Stimulated activated CD4-positive, alpha-beta T cell treated with anti-CD3 and anti-CD28 coated beads, Interleukin-2, amount 100 ng/mL, for 4 hours (primary cell): ENCODE measurements around the gene MCTP1.

Source experiments
- DNase-seq: peaks from one replicate; pipeline ENCODE4 v3.0.0-alpha.2; 2020; ENCODE audit warnings: low read depth

Gene MCTP1

DNA sequence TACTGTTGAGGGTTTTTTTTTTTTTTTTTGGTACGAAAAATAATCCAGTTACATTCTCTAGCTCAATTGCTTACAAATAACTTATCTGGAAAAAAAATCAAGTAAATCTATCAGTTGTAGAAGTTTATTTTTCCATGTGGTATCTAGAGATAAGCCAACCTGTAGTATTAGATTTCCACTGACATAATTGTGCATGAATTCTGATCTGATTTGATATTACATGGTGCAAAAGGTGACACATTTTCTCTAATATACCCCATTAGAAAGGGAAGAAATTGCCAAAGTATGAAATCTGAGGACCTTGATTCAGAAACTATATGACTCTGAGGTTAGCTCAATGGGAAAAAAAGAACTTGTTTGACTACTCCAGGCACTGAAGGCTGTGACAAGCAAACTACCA is 524.9 kb downstream of the MCTP1 start:
- no peak for DNase-seq

DNA sequence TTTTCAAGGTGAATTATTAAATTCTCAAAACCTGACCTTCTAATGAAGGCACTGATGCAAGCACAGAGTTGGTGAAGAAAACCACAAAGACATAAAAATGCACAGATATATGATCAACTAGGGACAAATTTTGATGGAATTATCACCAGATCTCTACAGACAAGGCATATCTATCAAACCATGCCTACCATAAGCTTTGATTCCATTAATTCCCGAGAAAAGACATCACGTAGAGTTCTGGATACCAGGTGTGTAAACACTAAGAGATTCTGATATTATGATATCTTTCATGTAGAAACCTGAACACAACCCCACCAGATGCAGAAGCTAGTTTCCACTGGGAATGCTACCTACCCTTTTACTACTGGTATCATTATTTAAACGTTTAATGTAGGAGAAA is 525.9 kb downstream of the MCTP1 start:
- no peak for DNase-seq

DNA sequence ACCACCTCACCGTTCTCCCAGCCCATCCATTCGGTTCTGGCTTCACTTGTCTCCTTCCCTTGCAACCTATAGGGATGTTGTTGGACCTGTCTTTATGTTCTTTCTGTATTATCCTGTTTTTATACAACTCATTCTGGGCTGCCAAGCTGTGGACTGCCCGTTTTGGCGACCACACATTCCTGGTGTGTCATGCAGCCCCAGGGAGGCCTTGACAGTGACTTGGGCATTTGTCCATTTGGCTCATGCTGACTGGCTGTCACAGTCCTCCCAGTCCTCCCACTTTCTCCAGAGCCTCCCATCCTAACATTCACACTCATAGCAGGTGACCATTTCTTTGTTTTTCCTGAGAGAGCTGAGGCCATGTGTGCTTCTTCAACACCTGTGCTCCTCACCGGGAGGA is 530.1 kb downstream of the MCTP1 start:
- no peak for DNase-seq

DNA sequence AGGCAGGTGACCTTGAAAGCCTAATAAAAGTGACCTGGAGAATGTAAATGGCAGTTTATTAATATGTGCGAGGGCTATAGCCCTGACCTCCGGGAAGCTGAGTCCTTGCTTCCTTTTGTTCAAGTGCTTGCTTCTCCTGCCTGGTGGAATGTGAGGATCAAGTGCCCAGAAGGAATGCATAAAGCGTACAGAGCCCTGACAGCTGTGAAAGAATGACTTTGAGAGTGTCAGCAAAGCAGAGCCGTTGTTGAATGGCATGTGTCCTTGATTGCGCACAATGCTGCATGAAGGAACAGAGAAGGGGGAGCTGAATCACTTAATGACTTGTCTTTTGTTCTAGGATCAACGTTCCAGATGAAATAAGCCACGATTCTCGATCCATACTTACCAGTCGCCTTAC is 533.4 kb downstream of the MCTP1 start:
- DNase-seq, result no peak

DNA sequence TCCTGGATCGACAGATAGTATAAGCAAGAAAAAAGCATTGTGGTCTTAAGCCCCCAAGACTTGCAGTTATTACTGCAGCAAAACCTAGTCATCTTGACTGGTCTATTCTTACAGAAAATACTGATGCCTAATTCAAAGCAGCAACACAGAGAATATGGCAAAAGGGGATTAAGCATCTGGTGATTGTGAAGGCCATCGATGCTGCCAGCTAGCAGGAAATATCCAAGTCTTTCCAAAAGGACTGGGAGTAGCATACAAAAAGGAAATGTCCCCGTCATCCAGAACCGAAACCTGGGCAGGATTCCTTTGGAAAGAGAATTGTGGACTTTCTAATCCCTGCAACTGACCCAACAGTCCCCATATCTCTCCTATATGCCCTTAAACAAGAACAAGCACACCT is 534.2 kb downstream of the MCTP1 start:
- no peak for DNase-seq

DNA sequence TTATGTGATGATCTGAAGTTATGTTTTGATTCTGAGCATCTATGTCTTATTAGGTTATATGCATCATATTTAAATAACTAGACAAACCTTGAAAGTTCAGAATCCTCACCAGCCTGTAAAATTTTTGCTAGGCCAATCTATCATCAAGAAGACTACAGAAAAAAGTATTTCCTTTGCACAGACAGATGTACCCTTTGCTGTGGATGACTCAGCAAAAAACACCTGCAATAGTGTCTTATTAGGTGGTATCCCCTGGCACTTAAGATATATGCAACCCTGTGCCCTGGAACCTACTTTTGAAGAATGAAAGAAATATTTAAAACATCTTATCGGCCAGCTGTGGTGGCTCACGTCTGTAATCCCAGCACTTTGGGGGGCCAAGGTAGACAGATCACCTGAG is 535.9 kb downstream of the MCTP1 start:
- no peak for DNase-seq

DNA sequence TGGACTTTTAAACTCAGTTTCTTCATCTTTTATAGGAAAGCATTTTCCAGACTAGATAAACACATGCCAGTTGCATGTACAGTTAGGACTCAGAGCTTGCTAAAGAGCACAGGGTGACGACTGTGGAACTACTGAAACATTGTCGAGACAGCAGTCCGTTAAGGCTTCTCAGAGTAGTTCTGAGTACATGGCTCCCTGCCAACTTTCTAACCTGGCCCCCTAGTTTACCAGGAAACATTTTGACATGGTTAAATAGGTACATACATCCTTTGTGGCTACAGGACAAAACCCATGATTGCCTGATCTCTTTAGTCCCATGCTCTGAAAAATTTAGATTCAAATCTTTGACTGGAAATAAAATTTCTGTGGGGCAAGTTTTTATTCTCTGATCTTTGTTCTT is 536.7 kb downstream of the MCTP1 start:
- no peak for DNase-seq

DNA sequence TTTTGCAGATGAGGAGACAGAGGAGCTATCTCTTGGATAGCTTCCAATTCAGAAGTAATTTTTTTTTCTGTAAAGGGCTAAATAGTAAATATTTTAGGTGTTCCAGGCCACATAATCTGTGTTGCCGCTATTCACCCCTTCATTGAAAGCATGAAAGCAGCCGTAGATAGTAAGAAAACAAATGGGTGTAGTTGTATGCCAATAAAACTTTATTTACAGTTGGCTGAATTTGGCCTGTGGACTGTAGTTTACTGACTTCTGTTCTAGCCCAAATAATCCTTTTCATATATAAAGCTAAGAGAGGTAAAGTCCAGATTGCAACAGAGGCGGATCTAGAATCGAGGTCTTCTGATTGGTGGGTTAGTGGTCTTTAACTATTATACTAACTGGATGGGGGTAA is 537.5 kb downstream of the MCTP1 start:
- DNase-seq, result no peak

DNA sequence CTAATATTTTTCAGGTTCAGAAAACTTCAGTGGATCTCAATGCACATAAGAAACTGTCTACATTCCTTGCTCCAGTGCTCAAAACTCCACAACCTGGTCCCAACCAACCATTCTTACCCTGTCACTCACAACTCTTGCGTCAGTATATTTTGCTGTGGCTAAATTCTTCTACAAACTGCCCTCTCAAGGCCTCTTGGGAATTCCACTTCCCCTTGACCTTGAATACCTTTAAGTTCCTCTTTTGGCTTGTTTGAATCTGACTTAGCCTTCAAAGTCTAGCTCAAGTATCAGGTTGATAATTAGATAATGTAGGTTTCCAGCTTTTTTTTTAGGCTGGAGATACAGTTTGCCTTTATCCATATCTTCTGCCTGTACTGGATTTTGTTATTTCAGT is 538.2 kb downstream of the MCTP1 start:
- no peak for DNase-seq

DNA sequence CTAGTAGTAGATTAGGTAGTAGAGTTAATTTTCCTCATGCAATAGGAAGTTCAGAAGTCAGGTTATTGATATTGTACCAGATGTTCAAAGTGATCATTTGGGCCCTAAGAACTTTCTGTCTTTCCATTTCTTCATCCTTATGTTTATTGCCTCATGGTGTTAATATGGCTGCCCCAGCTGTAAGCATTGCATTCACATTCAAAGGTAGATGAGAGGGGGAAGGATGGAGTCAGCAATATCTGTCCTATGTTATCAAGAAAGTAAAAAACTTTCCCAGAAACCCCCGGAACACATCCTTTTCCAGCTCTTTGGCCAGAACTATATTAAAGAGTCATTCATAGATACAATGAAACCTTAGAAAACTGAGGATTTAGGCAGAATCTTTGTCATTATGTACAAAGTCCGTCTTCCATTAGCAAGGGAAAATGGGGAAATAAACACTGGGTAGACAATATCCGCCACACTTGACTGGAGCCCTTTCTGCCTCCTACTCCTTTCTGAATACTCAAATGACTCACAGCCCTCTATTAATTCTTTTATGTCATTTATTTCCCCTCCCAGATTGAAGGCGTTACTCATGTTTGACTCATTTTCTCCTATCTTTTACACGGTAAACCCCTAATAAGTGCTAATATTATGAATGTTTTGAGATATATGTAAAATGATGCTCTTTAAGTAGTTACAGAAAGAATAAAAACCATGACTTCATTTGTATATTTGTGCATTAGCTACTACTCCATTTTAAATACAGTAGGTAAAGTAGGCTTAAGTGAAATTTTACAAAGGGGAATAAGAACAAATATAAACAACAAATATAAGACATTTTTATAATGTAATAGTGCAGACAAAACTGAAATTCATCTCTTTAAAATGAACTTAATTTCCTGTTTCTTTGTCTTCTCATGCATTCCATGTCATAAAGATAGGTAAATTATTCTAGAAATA is 538.8 kb downstream of the MCTP1 start:
- DNase-seq, result no peak

DNA sequence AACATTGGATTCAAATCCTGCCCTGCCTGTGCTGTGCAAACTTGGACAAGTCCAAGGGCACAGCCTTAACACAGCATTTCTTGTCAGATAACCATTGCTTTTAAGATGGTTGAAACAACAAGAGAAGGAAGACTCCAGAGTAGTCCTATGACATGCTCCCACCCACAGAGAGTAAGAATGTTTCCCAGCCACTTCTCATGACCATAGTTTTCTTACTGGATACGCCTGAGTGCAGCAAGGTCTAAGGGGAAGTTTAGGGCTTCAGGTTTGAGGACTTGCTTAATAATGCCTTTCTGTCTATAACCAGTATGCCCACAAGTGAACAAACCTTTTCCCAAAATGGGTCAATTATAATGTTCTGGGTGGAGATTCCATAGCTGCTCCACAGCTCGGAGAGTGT is 540.0 kb downstream of the MCTP1 start:
- no peak for DNase-seq

DNA sequence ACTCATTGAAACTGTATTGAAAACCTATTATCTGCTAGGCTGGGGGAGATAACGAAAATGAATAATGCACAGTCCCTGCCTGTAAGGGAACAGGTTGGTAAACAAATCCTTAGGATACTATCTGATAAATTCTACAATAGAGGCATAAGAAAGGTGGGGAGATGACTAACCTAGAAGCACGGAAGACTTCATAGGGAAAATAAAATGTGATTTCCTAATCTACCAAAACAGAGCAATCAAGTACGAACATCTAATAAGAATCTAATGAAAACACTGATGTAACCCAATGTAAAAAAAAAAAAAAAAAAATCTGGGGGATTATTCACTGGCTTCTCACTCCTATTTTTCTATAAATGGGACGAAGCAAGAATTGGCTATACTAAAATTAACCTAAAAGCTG is 542.0 kb downstream of the MCTP1 start:
- no peak for DNase-seq

DNA sequence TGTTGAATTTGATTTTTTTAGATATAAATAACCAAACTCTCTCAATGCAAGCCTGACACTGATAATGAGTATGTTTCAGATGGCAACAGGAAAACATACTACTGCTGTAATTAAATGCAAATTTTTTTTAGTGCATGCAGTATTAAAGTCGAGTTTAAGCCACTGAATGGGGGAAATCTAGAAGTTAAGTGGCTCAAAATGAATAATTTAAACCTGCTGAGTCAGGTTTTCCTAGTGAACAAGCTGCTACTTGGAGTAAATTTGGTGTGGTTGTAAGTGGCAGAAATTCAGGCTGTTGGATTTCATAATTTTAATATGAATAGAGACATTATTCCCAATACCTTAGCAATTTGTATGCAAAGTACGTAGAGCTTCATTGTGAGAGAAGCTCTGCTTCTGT is 544.6 kb downstream of the MCTP1 start:
- DNase-seq, result no peak

DNA sequence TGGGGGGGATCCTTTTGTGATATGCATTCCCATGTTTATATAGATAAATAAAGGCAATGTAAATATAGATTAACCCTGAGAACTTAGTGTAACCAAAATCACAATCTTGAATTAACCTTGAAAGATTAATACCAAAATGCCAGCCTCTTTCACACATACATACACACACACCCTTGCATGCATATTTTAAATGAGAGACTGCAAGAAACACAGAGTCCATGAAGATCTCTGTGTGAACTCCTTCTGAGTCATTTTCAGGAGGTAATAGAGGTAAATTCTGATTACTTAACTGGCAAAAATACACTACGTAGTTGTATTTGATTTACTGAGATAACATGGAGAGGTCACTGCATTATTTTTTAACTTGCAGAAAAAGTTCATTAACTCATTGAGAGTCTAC is 548.4 kb downstream of the MCTP1 start:
- no peak for DNase-seq

DNA sequence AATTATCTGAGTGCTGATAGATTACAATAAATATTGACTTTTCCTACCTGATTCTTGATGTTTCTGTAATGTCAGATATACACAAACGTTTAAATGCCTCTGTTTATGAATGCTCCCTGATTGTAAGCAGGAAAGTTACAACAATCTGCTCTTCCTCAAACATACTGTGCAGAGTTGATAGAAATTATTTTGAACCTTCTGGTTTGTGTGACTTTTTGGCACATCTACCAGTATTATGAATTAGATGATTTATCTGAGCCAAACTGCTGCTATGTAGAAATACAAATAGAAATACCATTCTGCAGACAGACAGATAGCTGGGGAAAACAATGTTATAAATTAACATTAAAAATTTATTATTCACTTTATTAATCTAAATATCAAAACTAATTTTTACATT is 553.4 kb downstream of the MCTP1 start:
- no peak for DNase-seq

DNA sequence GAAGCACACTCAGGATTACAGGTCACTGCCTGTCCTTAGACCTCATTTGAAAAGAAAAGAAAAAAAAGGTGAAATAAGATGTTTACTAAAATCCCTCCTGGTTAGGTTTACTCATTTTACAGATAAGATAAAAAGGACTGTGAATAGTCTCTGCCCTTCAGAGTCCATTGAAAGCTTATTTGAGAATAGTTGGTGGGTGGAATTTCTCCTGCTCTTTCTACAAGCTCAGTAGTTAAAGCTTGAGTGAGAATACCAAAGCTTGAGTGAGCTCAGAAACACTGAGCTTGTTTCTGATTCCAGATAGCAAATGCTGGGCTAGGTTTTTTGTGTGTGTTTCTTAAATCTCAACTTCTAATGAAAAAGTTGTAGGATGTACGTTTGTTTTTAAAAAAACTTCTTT is 559.8 kb downstream of the MCTP1 start:
- no peak for DNase-seq

DNA sequence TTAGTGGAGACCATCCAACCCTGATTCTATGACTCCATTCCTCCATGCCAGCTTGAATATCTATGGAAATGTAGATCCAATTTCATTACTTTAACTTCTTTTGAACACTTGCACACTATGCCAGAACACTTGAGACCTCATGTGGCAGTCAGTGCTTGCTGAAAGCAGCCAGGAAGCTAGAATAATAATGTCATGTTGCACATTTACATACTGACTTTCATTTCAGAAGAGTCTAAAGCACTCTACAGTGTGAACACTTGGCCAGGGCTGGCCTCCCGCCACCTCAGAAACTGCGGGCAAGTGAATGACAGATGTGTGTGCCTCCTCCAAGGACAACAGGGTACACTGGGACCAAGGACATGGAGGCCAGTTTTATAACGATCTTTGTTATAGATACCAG is 569.1 kb downstream of the MCTP1 start:
- no peak for DNase-seq

DNA sequence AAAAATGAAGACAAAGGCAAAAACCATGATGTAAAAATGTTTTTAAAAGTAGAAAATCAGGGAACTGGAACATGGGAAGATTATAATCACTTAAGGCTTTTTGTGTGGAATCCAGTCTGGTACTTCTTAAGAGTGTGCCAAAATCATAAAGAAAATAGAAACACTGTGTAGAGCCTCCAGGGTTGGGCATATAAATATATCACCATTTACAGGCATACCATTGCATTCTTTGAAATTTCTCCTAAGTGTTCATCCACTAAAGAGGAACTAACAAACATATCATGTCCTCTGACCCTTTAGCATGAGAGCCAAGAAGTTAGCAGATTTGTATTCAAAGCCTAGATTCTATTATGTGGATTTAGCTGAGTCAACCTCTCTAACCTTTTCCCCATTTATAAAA is 573.1 kb downstream of the MCTP1 start:
- DNase-seq, result no peak

DNA sequence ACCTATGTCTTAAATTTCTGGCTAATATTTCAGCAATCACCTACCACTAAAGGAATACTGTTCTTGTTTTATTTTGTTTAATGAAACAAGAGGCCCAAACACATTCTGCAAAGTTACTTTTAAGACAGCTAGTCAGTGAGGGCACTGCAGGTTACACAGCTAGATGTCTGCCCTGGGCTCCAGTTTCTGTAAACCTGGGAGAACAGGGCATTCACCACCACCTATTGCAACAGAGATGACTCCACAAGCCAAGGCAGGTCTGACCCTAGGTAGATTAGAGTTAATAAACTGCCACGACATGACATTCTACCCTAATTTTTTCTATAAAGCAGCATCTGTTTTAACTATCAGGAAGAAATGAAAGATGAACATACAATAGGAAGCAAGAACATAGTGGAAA is 575.6 kb downstream of the MCTP1 start:
- DNase-seq, result no peak

DNA sequence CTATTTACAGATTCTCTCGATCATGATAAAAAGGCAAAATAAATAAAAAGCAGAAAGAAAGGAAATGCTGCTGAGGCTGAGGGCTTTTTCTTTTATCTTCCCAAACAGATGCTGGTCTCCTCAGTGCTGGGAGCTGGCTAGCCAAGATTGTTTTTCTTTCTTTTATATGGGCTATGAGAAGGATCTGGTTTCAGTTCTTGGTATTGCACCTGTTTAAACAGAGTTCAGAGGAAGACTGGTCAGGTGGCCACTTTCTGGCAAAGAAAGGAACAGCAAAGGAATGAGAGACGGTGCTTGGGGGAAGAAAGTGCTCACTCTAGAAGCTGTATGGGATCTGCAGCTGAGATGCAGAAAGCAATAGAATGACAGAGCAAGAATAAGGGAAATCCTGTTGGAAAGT is 577.5 kb downstream of the MCTP1 start:
- DNase-seq, result no peak

DNA sequence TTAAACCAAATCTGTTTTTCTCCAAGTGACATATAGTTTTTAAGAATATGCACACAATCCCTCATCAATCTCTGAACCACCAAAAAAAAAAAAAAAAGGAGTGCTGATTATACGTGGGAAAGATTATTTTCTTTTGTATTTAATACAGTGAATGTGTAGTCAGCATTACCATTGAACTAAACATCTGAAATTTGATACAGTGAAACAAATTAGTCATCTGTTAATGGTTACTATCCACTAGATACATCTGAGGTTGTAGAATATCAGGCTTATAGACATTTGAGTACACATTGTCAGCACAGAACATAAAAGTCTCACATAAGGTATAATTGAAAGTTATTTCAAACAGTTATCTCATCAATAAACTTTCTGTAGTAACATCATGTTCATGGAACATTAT is 579.5 kb downstream of the MCTP1 start:
- no peak for DNase-seq

DNA sequence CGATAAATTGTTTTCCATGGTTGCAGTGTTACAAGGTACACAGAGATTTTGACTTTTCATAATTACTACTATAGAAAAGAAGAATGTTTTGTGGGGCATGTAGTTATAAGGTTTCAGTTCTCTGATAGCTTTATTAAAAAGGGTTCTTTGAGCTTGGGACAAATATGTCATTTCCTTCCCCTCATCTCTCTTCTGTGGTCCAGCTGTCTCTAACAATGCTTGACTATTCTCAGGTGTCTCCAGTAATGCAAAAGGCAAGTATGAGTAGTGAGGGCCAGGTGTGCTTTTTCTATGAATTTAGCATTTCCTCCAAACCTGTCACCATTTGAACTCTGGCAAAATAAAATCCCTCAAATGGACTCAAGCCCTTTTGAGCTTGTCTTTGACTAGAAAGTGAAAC is 582.2 kb downstream of the MCTP1 start:
- no peak for DNase-seq

DNA sequence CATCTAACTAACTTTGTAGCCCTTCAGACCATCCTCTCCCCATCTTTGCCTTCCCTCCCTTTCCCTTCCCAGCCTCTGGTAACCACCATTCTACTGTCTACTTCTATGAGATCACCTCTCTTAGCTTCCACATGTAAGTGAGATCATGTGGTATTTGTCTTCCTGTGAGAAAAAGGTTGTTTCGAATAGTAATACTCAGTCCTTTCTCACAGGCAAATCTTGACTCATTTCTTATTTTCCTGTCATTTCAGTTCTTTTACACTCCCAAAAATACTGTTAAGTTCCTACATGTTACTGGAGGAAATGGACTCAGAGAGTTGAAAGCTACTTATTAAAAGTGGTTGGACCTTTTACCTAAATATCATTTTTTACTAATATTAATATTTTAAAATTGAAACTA is 584.3 kb downstream of the MCTP1 start:
- no peak for DNase-seq

DNA sequence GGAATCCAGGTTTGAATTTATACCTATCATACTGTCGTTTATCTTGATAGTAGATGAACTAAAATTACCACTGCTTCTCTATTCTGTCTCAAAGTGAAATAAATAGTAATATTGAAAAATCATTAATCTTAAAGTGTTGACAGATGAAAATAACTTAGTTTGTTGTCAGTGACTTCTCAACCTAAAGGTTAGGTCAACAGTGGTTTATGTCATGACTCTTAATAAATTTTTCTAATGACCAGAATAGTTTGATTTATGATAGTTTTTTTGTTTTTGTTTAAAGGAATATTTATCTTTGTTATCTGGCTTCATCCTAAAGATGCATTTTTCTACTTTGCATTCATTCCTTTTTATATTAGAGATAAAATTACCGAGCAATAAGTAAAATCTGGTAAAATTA is 585.3 kb downstream of the MCTP1 start:
- no peak for DNase-seq
